Measurements from ENCODE around the gene ALG6.

ALG6 gene

DNA sequence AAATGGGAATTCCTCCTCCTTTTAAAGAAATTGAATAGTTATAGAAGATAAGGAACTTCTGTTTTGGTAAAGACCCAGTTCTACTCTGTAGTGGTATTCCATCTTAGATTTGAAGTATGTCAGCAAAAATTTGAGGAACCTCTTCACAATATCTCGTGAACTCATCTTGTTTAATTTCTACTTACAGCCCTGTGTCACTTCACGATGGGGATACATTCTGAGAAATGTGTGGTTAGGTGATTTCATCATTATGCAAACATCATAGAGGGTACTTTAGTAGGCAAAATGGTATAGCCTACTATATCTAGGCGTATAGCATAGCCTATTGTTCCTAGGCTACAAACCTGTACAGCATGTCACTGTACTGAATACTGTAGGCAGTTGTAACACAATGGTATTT is 36.0 kb downstream of the ALG6 start:
- FAIRE-seq = peak; percentile 61
- TF ChIP-seq, protein P1, sequence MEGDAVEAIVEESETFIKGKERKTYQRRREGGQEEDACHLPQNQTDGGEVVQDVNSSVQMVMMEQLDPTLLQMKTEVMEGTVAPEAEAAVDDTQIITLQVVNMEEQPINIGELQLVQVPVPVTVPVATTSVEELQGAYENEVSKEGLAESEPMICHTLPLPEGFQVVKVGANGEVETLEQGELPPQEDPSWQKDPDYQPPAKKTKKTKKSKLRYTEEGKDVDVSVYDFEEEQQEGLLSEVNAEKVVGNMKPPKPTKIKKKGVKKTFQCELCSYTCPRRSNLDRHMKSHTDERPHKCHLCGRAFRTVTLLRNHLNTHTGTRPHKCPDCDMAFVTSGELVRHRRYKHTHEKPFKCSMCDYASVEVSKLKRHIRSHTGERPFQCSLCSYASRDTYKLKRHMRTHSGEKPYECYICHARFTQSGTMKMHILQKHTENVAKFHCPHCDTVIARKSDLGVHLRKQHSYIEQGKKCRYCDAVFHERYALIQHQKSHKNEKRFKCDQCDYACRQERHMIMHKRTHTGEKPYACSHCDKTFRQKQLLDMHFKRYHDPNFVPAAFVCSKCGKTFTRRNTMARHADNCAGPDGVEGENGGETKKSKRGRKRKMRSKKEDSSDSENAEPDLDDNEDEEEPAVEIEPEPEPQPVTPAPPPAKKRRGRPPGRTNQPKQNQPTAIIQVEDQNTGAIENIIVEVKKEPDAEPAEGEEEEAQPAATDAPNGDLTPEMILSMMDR (IDR thresholded peaks at IDR 0.05; ENCODE audit: insufficient read depth, missing control alignments) = no peak
- DNase-seq (ENCODE audit: insufficient read length, low spot score) = no peak

DNA sequence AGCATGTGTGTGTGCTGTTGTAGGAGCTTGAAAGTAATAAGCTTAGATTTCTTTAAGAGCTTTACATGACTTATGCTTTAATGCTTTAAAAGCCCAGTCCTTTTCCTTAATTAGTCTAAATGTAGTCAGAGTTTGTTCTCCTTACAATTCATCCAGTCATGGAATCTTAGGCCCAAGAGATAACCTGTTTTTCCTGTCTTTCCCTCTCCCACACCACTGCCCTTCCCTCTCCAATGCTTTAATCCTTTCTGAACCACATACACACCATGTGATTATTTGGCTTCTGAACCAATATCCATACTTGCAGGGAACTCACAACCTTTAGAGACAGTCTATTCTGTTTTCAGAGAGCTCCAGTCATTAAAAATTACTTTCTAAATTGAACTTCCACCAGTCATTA is 37.6 kb downstream of the ALG6 start:
- TF ChIP-seq, protein P1 (IDR thresholded peaks at IDR 0.05; ENCODE audit: insufficient read depth, missing control alignments) = no peak
- DNase-seq (ENCODE audit: insufficient read length, low spot score) (no peak), FAIRE-seq (peak; percentile 95)

DNA sequence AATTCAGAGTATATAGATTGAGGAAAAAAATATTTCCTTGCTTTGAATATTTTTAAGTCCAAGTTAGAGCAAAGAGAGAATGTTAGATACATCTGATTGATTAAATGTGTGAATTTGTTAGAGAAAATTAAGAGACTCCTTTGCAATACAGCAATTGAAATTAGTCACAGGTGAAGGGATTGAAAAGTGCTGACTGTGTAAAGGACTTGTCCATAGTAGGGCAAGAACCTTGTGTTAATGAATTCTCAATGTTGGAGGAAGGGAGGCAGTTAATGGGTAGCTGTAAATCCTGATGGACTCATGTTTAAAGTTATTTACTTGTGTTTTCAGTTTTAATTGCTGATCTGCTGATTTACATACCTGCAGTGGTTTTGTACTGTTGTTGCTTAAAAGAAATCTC is 38.6 kb downstream of the ALG6 start:
- FAIRE-seq = no peak
- TF ChIP-seq, protein P1 (IDR thresholded peaks at IDR 0.05; ENCODE audit: insufficient read depth, missing control alignments) = no peak
- no peak for DNase-seq (ENCODE audit: insufficient read length, low spot score)

DNA sequence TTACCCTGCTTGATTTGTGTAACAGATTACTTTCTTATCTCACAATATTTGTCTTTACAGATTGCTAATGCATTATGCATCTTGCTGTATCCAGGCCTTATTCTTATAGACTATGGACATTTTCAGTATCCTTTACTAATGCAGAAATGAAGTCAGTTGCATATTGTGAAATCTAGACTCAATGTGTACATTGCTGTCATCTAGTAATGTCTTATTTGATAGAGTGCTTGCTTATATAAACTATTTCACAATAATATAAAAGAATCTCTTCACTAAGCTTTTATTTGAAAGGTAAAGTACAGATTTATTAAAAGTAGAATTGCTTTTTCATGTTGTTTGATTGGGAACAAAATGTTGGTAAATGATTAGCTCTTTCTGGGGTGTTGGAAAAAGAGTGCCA is 39.6 kb downstream of the ALG6 start:
- FAIRE-seq (no peak), DNase-seq (ENCODE audit: insufficient read length, low spot score) (no peak)
- TF ChIP-seq, protein P1 (IDR thresholded peaks at IDR 0.05; ENCODE audit: insufficient read depth, missing control alignments) = no peak

DNA sequence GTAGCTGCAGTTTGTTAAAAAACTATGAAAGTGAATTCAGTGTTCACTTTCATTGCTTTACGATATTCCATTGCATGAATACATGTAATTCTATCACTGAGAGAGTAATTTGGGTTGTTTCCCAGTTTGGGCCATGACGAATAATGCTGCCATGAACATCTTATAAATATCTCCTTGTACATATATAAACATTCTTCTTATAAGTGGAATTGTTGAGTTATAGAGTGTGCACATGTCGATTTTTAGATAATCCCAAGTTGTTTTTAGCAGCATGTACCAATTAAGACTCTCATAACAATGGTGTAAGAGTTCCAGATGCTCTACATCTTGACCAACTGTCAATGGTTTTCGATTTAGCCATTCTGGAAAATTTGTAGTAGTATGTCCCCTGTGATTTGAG is 40.9 kb downstream of the ALG6 start:
- FAIRE-seq = no peak
- TF ChIP-seq, protein P1 (IDR thresholded peaks at IDR 0.05; ENCODE audit: insufficient read depth, missing control alignments) = no peak
- DNase-seq (ENCODE audit: insufficient read length, low spot score) = no peak

DNA sequence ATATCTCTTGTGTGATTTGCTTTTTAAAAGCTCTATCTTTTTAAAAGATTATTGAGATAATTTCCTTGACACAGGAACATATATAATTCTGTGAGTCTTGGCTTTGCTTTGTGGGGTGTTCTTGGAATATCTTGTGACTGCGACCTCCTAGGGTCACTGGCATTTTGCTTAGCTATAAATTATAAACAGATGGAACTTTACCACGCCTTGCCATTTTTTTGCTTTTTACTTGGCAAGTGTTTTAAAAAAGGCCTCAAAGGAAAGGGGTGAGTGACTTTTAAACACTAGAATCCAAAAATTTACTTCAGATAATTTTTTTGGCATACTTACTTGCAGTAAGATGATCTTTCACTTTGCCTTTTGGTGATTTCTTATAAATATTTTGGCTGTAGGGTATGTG is 43.6 kb downstream of the ALG6 start:
- FAIRE-seq = no peak
- no peak for DNase-seq (ENCODE audit: insufficient read length, low spot score)
- TF ChIP-seq, protein P1 (IDR thresholded peaks at IDR 0.05; ENCODE audit: insufficient read depth, missing control alignments) = no peak

DNA sequence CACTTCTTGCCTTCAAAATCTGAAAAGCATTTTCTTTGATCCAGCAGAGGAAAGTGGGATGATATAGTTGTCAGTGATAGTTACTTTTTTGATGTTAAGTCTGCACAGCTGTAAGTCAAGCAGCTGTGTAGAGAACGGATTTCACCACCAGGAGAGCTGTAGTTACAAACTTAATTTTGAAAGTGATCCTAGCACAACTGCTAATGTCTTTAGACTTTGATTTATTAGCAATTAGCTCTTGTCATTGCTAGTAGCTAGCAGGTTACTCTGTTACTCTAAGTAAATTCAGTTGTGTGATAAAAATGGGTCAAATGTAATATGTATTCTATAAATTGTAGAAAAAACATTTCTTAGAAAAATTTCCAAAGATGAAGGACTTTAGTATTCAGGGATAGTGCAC is 46.0 kb downstream of the ALG6 start:
- TF ChIP-seq, protein P1 (IDR thresholded peaks at IDR 0.05; ENCODE audit: insufficient read depth, missing control alignments) = no peak
- DNase-seq (ENCODE audit: insufficient read length, low spot score) = no peak
- FAIRE-seq = no peak

Data from D721Med (cell line).